ENCODE measurements around the gene RTN4RL2.
"Not testable (repeated sequence)": the region's sequence is repeated elsewhere in the genome, so short reads cannot be mapped to it uniquely, and the experiment has no call there.

Gene RTN4RL2

GRCh38 chr11:57434640-57435546, 25.4 kb upstream of the RTN4RL2 start:
- no peak for DNase-seq

- no peak for DNase-seq
Measured at GRCh38 chr11:57436031-57436430, 24.3 kb upstream of the RTN4RL2 start.

- no peak for DNase-seq
Measured at GRCh38 chr11:57438345-57439285, 21.7 kb upstream of the RTN4RL2 start.

GRCh38 chr11:57439786-57440185, 20.5 kb upstream of the RTN4RL2 start:
- DNase-seq, result no peak

- DNase-seq, result no peak
Measured at GRCh38 chr11:57440744-57441414, 19.4 kb upstream of the RTN4RL2 start.

- no peak for DNase-seq
Measured at GRCh38 chr11:57444362-57445121, 15.8 kb upstream of the RTN4RL2 start.

- not testable (repeated sequence) for DNase-seq
Measured at GRCh38 chr11:57445122-57445394, 15.3 kb upstream of the RTN4RL2 start.

- no peak for DNase-seq
Measured at GRCh38 chr11:57446055-57446454, 14.3 kb upstream of the RTN4RL2 start.

GRCh38 chr11:57453543-57454177, 6.7 kb upstream of the RTN4RL2 start:
- DNase-seq, result no peak

- peak; percentile 40 to 66 (median 55) for DNase-seq
Measured at GRCh38 chr11:57456960-57457642, 3.2 kb upstream of the RTN4RL2 start.

- no peak for DNase-seq
Measured at GRCh38 chr11:57457643-57458023, 2.7 kb upstream of the RTN4RL2 start.

- DNase-seq, result no peak
Measured at GRCh38 chr11:57458060-57458409, 2.3 kb upstream of the RTN4RL2 start.

GRCh38 chr11:57458410-57459163, 1.7 kb upstream of the RTN4RL2 start:
- peak in 2 of 5 donors; percentile 10 to 39 for DNase-seq

GRCh38 chr11:57459164-57460021, 935 bp upstream of the RTN4RL2 start:
- DNase-seq, result peak in 1 of 5 donors; percentile 26

- DNase-seq, result no peak
Measured at GRCh38 chr11:57460758-57461749, 726 bp downstream of the RTN4RL2 start.

- DNase-seq, result no peak
Measured at GRCh38 chr11:57461841-57462489, 1.6 kb downstream of the RTN4RL2 start.

- no peak for DNase-seq
Measured at GRCh38 chr11:57462597-57462996, 2.3 kb downstream of the RTN4RL2 start.
